Breast epithelium (tissue), 3 donors: Measurements from ENCODE around the gene BST1.

Experiments used
- CTCF ChIP-seq, 3 donors: fragments of 450-650 bp; IDR thresholded peaks; one replicate each; pipeline ENCODE4 v1.5.1; 2016 to 2017; ENCODE audit warnings: antibody characterized with exemption in 3 of 3, mild to moderate bottlenecking in 3 of 3, moderate library complexity in 3 of 3
- POLR2A ChIP-seq: fragments of 450-650 bp; IDR thresholded peaks from one replicate; pipeline ENCODE4 v1.6.1; 2016; ENCODE audit warnings: antibody characterized with exemption, mild to moderate bottlenecking, moderate library complexity

- no peak for TF ChIP-seq POLR2A
- no peak for TF ChIP-seq CTCF (IDR thresholded peaks at IDR 0.05)
Measured at GRCh38 chr4:15735536-15735935, 32.7 kb downstream of the BST1 start.
